ENCODE results near the gene CROCC2.
"Not testable (repeated sequence)": the region's sequence is repeated elsewhere in the genome, so short reads cannot be mapped to it uniquely, and the experiment has no call there.

GRCh38 chr2:240975903-240976302, 69.8 kb downstream of the CROCC2 start:
- not testable (repeated sequence) for TF ChIP-seq CTCF (IDR thresholded peaks at IDR 0.05; ENCODE audit: borderline replicate concordance, extremely low read depth, low read length, poor library complexity, severe bottlenecking); EZH2 (IDR thresholded peaks at IDR 0.05; ENCODE audit: borderline replicate concordance, low read depth, low read length, severe bottlenecking)

All from DND-41 (cell line).